Smooth muscle cell (in vitro differentiated cells): ENCODE data around the gene OTOG. TPM values are rescaled to one million over a fixed set of nuclear protein-coding genes. Genes with fewer than 3 reads are reported as not detected.
A peak's percentile ranks its signal among the peaks of the same experiment; 100 is the strongest.

Experiments used
- DNase-seq: peaks from one replicate; lab custom pipeline; 2025; ENCODE audit not compliant: unreplicated experiment; lab: John Stamatoyannopoulos, UW
- H2AFZ ChIP-seq: fragments of 200-600 bp; sonication (generic); 2 replicates; pipeline ENCODE4 v1.6.0; 2016; ENCODE audit warnings: antibody characterized with exemption, low read depth, mild to moderate bottlenecking
- H3F3A ChIP-seq: fragments of 200-600 bp; sonication (generic); 2 replicates; pipeline ENCODE4 v1.6.0; 2017; ENCODE audit warnings: antibody characterized with exemption, low read depth
- H3K27ac ChIP-seq: fragments of 200-600 bp; sonication (generic); 2 replicates; pipeline ENCODE4 v1.5.1; 2016; ENCODE audit warnings: low read depth, mild to moderate bottlenecking
- H3K27me3 ChIP-seq: fragments of 200-600 bp; sonication (generic); 2 replicates; pipeline ENCODE4 v1.6.1; 2016; ENCODE audit warnings: low read depth, mild to moderate bottlenecking
- H3K36me3 ChIP-seq: fragments of 200-600 bp; sonication (generic); 2 replicates; pipeline ENCODE4 v1.5.1; 2016; ENCODE audit warnings: low read depth
- H3K4me1 ChIP-seq: fragments of 200-600 bp; sonication (generic); 2 replicates; pipeline ENCODE4 v1.5.1; 2016; ENCODE audit warnings: low read depth
- H3K4me2 ChIP-seq: fragments of 200-600 bp; sonication (generic); 2 replicates; pipeline ENCODE4 v1.6.0; 2016; ENCODE audit warnings: mild to moderate bottlenecking
- H3K4me3 ChIP-seq: fragments of 200-600 bp; sonication (generic); 2 replicates; pipeline ENCODE4 v1.5.1; 2016; ENCODE audit warnings: mild to moderate bottlenecking
- H3K79me2 ChIP-seq: fragments of 200-600 bp; sonication (generic); 2 replicates; pipeline ENCODE4 v1.6.0; 2016; ENCODE audit warnings: low read depth, mild to moderate bottlenecking
- H3K9ac ChIP-seq: fragments of 200-600 bp; sonication (generic); 2 replicates; pipeline ENCODE4 v1.6.0; 2016; ENCODE audit warnings: low read depth
- H3K9me3 ChIP-seq: fragments of 200-600 bp; sonication (generic); replicated peaks from 2 replicates; pipeline ENCODE4 v1.5.1; 2016; ENCODE audit warnings: low read depth
- H4K20me1 ChIP-seq: fragments of 200-600 bp; sonication (generic); 2 replicates; pipeline ENCODE4 v1.6.0; 2016; ENCODE audit warnings: low read depth
- WGBS: methylation state at CpG from one replicate; pipeline ENCODE4 v1.1.7; 2016; ENCODE audit warnings: low lambda C conversion rate; 5-methylcytosine and 5-hydroxymethylcytosine counted together
- polyA plus RNA-seq: library from polyadenylated mRNA; unstranded; fragments of >200 nt; fragmentation: Nextera tagmentation; extraction: Ambion mirVana; gene quantifications from 2 replicates; pipeline ENCODE4 v1.2.1, GENCODE V29; 2016
- total RNA-seq: library from RNA; depleted of rRNA; stranded (reverse); fragments of >200 nt; gene quantifications from 2 replicates; pipeline ENCODE4 v1.2.3, GENCODE V29; 2014
- TF ChIP-seq, protein P1 (sequence below): fragments of 200-600 bp; sonication (generic); IDR thresholded peaks from 2 replicates; pipeline ENCODE4 v1.5.1; 2017; ENCODE audit warnings: borderline replicate concordance, mild to moderate bottlenecking, antibody characterized with exemption; ENCODE audit not compliant: insufficient read depth, poor library complexity, severe bottlenecking

OTOG gene
- total and polyA plus RNA-seq, 2 experiments from 2014 or later, result not detected

DNA sequence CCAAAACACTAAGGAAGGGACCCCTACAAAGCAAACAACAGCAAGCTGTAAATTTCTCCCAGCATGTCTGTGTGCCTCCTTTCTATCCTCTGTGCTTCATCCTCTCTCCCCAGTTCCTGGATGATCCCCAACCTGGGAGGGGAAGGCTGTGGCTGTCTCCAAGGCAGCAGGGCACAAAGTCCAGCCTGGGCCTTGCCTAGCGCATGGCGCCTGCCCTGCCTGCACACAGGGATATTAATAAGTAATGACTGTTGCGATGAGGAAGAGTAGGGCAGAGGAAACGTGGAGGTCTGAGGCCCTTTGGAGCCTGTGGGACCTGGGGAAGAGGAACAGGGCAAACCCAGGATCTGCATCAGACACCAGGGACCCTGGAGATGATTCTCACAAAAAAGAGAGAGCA lies 4.8 kb upstream of the OTOG start:
- TF ChIP-seq, protein P1, sequence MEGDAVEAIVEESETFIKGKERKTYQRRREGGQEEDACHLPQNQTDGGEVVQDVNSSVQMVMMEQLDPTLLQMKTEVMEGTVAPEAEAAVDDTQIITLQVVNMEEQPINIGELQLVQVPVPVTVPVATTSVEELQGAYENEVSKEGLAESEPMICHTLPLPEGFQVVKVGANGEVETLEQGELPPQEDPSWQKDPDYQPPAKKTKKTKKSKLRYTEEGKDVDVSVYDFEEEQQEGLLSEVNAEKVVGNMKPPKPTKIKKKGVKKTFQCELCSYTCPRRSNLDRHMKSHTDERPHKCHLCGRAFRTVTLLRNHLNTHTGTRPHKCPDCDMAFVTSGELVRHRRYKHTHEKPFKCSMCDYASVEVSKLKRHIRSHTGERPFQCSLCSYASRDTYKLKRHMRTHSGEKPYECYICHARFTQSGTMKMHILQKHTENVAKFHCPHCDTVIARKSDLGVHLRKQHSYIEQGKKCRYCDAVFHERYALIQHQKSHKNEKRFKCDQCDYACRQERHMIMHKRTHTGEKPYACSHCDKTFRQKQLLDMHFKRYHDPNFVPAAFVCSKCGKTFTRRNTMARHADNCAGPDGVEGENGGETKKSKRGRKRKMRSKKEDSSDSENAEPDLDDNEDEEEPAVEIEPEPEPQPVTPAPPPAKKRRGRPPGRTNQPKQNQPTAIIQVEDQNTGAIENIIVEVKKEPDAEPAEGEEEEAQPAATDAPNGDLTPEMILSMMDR, result no peak
- H4K20me1 ChIP-seq, result no peaks in the 10 kb centered on the region

GRCh38 chr11:17543041-17543440 lies 4.0 kb upstream of the OTOG start:
- Histone ChIP-seq H3K4me1 (no peaks in the 10 kb centered on the region), H3K9me3 (no peaks in the 10 kb centered on the region), H3K4me3 (peak overlapping the region; percentile 46)

More for the DNA sequence above, 4.8 kb upstream of the OTOG start:
- H3K9ac ChIP-seq, result no peak overlapping the region
- WGBS, result 93% methylated on average over 4 of the region's 4 CpGs
- no peaks in the 10 kb centered on the region for H3F3A ChIP-seq
- no peaks in the 10 kb centered on the region for H3K79me2 ChIP-seq
- no peak overlapping the region for H3K4me2 ChIP-seq
- no peaks in the 10 kb centered on the region for H3K9me3 ChIP-seq
- no peaks in the 10 kb centered on the region for H3K4me1 ChIP-seq
- no peak overlapping the region for H3K27ac ChIP-seq
- peaks cover 63% of the 10 kb centered on the region for H3K27me3 ChIP-seq
- no peaks in the 10 kb centered on the region for H3K36me3 ChIP-seq
- no peak for DNase-seq
- no peak overlapping the region for H2AFZ ChIP-seq
- H3K4me3 ChIP-seq, result peak overlapping the region; percentile 46

DNA sequence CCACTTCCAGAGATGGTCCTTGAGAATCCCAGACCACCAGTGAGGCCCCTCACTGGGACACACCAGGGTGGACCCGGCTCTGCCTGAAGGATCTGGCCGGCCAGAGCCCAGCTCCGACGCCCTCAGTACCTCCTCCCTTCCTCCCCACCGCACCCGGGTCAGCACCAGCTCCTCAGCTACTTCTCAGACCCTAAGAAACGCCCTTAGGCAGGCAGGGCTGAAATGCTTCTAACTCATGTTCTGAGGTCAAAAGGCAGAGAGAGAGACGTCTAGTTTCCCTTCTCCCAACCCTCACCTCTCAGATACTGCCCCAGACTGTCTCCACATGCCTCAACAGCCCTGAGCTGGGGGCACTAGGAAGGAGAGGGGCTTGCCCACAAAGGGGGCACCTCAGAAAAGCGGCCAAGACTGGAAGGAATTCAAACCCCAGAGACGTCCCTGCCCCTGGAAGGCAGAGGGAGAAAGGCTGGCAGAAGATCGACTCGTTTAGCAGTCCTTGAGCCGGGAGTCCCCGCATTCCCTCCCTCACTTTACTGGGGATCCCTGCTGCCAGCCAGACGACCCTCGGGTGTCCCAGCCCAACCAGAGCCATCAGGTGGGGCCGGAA lies 3.4 kb upstream of the OTOG start:
- peaks cover 58% of the 10 kb centered on the region for H3K27me3 ChIP-seq
- TF ChIP-seq, protein P1, result no peak
- H3K4me1 ChIP-seq, result no peaks in the 10 kb centered on the region
- no peak overlapping the region for H3K4me2 ChIP-seq
- no peak overlapping the region for H3K9ac ChIP-seq
- H3K36me3 ChIP-seq, result no peaks in the 10 kb centered on the region
- no peaks in the 10 kb centered on the region for H3K9me3 ChIP-seq
- WGBS, result 52% methylated on average over 17 of the region's 17 CpGs
- no peaks in the 10 kb centered on the region for H3F3A ChIP-seq
- H4K20me1 ChIP-seq, result no peaks in the 10 kb centered on the region
- no peaks in the 10 kb centered on the region for H3K79me2 ChIP-seq
- H2AFZ ChIP-seq, result no peak overlapping the region
- H3K27ac ChIP-seq, result no peak overlapping the region
- peak overlapping the region; percentile 46 for H3K4me3 ChIP-seq
- DNase-seq, result no peak

More at GRCh38 chr11:17543041-17543440, 4.0 kb upstream of the OTOG start:
- no peaks in the 10 kb centered on the region for H3K79me2 ChIP-seq
- H3K9ac ChIP-seq, result no peak overlapping the region
- H3F3A ChIP-seq, result no peaks in the 10 kb centered on the region
- no peaks in the 10 kb centered on the region for H4K20me1 ChIP-seq
- TF ChIP-seq, protein P1, result no peak
- no peak overlapping the region for H2AFZ ChIP-seq
- no peak for DNase-seq
- WGBS, result 84% methylated on average over 2 of the region's 2 CpGs
- no peaks in the 10 kb centered on the region for H3K36me3 ChIP-seq
- H3K27me3 ChIP-seq, result peaks cover 64% of the 10 kb centered on the region
- H3K27ac ChIP-seq, result no peak overlapping the region
- H3K4me2 ChIP-seq, result no peak overlapping the region

DNA sequence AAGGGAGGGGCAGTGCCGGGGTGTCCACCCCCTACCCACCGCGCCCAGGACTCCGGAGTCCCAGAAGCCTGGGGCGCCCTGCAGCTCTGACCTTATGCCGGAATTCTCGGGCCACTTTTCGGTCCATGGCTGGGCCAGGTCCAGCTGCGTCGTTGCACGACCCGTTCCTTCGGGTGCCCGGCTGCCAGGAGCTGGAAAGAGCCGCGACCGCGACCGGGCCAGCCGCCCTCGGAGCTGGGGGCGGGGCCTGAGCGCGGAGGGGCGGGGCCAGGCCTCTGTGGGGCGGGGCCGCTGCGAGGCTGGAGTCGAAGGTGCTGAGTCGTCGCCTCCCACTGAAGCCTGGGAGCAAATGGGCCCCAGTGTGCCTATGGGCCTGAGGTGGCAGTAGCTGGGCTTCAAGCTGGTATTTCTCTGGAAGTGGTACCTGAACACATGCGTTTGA lies 2.9 kb upstream of the OTOG start, which contains the start of gene USH1C:
Gene USH1C, minus strand, starts transcription at position 236 of the 442 bp plus-strand sequence. Its CDS starts 109 bp downstream, at position 127.
- H3K79me2 ChIP-seq, result no peaks in the 10 kb centered on the region
- no peak for DNase-seq
- no peaks in the 10 kb centered on the region for H3K4me1 ChIP-seq
- H3K4me2 ChIP-seq, result no peak within 1 kb of the TSS
- no peaks in the 10 kb centered on the region for H3K36me3 ChIP-seq
- peak within 1 kb of the TSS; percentile 46 for H3K4me3 ChIP-seq
- no peaks in the 10 kb centered on the region for H3F3A ChIP-seq
- no peaks in the 10 kb centered on the region for H4K20me1 ChIP-seq
- H3K27ac ChIP-seq, result no peak within 1 kb of the TSS
- no peak within 1 kb of the TSS for H3K9ac ChIP-seq
- H3K9me3 ChIP-seq, result no peaks in the 10 kb centered on the region
- no peak within 1 kb of the TSS for H2AFZ ChIP-seq
- TF ChIP-seq, protein P1, result no peak
- 10% methylated on average over 12 of the region's 32 CpGs for WGBS
- H3K27me3 ChIP-seq, result peaks cover 57% of the 10 kb centered on the region
